DOHH2 (cell line): ENCODE results near the gene ETV7.
A peak's percentile ranks its signal among the peaks of the same experiment; 100 is the strongest.

Experiments used
- H3F3A ChIP-seq: fragments of 200-600 bp; sonication (generic), shearing (Covaris generic); 2 replicates; pipeline ENCODE4 v1.6.0; 2016; ENCODE audit warnings: antibody characterized with exemption, mild to moderate bottlenecking; ENCODE audit not compliant: control insufficient read depth, insufficient read depth
- H3K27ac ChIP-seq: fragments of 200-600 bp; sonication (generic); 2 replicates; pipeline ENCODE4 v1.5.1; 2014; ENCODE audit warnings: low read depth, mild to moderate bottlenecking, low read length, moderate library complexity
- H3K27me3 ChIP-seq: fragments of 200-600 bp; sonication (generic); 2 replicates; pipeline ENCODE4 v1.6.1; 2014; ENCODE audit warnings: mild to moderate bottlenecking, low read length, mixed read lengths; ENCODE audit not compliant: control insufficient read depth
- H3K36me3 ChIP-seq: fragments of 200-600 bp; sonication (generic); 2 replicates; pipeline ENCODE4 v1.6.1; 2014; ENCODE audit warnings: mild to moderate bottlenecking, low read length, moderate library complexity, mixed read lengths; ENCODE audit not compliant: control insufficient read depth
- H3K4me1 ChIP-seq: fragments of 200-600 bp; sonication (generic); 2 replicates; pipeline ENCODE4 v1.6.1; 2014; ENCODE audit warnings: mild to moderate bottlenecking, low read length, mixed read lengths; ENCODE audit not compliant: control insufficient read depth
- H3K4me2 ChIP-seq: fragments of 200-600 bp; sonication (generic); 2 replicates; pipeline ENCODE4 v1.6.0; 2014; ENCODE audit warnings: mild to moderate bottlenecking, low read length, moderate library complexity
- H3K4me3 ChIP-seq: fragments of 200-600 bp; sonication (generic); 2 replicates; pipeline ENCODE4 v1.5.1; 2014; ENCODE audit warnings: mild to moderate bottlenecking, low read length, mixed read lengths
- H3K79me2 ChIP-seq: fragments of 200-600 bp; sonication (generic); 2 replicates; pipeline ENCODE4 v1.6.1; 2014; ENCODE audit warnings: mild to moderate bottlenecking, low read length, mixed read lengths; ENCODE audit not compliant: control insufficient read depth
- H3K9me2 ChIP-seq: fragments of 200-600 bp; sonication (generic); replicated peaks from 2 replicates; pipeline ENCODE4 v1.6.1; 2014; ENCODE audit warnings: mild to moderate bottlenecking, low read length, mixed read lengths; ENCODE audit not compliant: control insufficient read depth
- H3K9me3 ChIP-seq: fragments of 200-600 bp; sonication (generic); 2 replicates; pipeline ENCODE4 v1.6.1; 2014; ENCODE audit warnings: antibody characterized with exemption, low read length, mixed read lengths; ENCODE audit not compliant: control insufficient read depth, insufficient read depth
- H4K20me1 ChIP-seq: fragments of 200-600 bp; sonication (generic); 2 replicates; pipeline ENCODE4 v1.6.0; 2014; ENCODE audit warnings: low read depth, mild to moderate bottlenecking, antibody characterized with exemption, low read length, moderate library complexity; ENCODE audit not compliant: control insufficient read depth, insufficient read depth
- CTCF ChIP-seq: fragments of 200-600 bp; sonication (generic); IDR thresholded peaks from one replicate; pipeline ENCODE4 v1.5.1; 2014; ENCODE audit warnings: antibody characterized with exemption, mild to moderate bottlenecking, low read depth, low read length; ENCODE audit not compliant: poor library complexity, severe bottlenecking
- EZH2phosphoT487 ChIP-seq: fragments of 200-600 bp; sonication (generic); IDR thresholded peaks from 2 replicates; pipeline ENCODE4 v1.6.1; 2017; ENCODE audit warnings: borderline replicate concordance, mild to moderate bottlenecking, antibody characterized with exemption, low read length, moderate library complexity, mixed read lengths

ETV7 gene

GRCh38 chr6:36426622-36427021, 39.2 kb upstream of the ETV7 start:
- H3K36me3 ChIP-seq, result no peaks in the 10 kb centered on the region
- peaks cover 18% of the 10 kb centered on the region for H3K4me1 ChIP-seq
- H3K9me2 ChIP-seq, result no peaks in the 10 kb centered on the region
- no peaks in the 10 kb centered on the region for H3K79me2 ChIP-seq
- H3K9me3 ChIP-seq, result no peaks in the 10 kb centered on the region
- H3K27me3 ChIP-seq, result no peaks in the 10 kb centered on the region
- TF ChIP-seq CTCF, result no peak
- no peak for TF ChIP-seq EZH2phosphoT487
- no peak overlapping the region for H3K4me3 ChIP-seq
- 0 out of 2 replicates have a peak, but pooled peaks cover 3% of the 10 kb centered on the region for H3F3A ChIP-seq
- H4K20me1 ChIP-seq, result no peaks in the 10 kb centered on the region
- H3K27ac ChIP-seq, result no peak overlapping the region
- no peak overlapping the region for H3K4me2 ChIP-seq

- Histone ChIP-seq H3K27me3 (no peaks in the 10 kb centered on the region), H3K9me3 (no peaks in the 10 kb centered on the region), H3K9me2 (no peaks in the 10 kb centered on the region), H3K79me2 (no peaks in the 10 kb centered on the region), H3F3A (0 out of 2 replicates have a peak, but pooled peaks cover 3% of the 10 kb centered on the region), H3K36me3 (no peaks in the 10 kb centered on the region), H3K4me1 (peaks cover 18% of the 10 kb centered on the region), H3K4me3 (peak overlapping the region; percentile 83), H3K27ac (peak overlapping the region; percentile 36), H4K20me1 (no peaks in the 10 kb centered on the region), H3K4me2 (peak overlapping the region; percentile 100)
- TF ChIP-seq CTCF (peak; percentile 76), EZH2phosphoT487 (no peak)
Measured at GRCh38 chr6:36423101-36423824, 35.8 kb upstream of the ETV7 start.

GRCh38 chr6:36422714-36423100, 35.2 kb upstream of the ETV7 start:
- Histone ChIP-seq H4K20me1 (no peaks in the 10 kb centered on the region), H3K27ac (peak overlapping the region; percentile 31), H3K27me3 (no peaks in the 10 kb centered on the region), H3K9me3 (no peaks in the 10 kb centered on the region), H3K36me3 (no peaks in the 10 kb centered on the region), H3K4me2 (peak overlapping the region; percentile 100), H3K79me2 (no peaks in the 10 kb centered on the region), H3K9me2 (no peaks in the 10 kb centered on the region), H3K4me1 (peaks cover 18% of the 10 kb centered on the region), H3K4me3 (peak overlapping the region; percentile 83), H3F3A (0 out of 2 replicates have a peak, but pooled peaks cover 3% of the 10 kb centered on the region)
- no peak for TF ChIP-seq CTCF
- no peak for TF ChIP-seq EZH2phosphoT487
